HPDE6-E6E7 (cell line): ENCODE measurements around the gene PDE10A.
"Not testable (repeated sequence)": the region's sequence is repeated elsewhere in the genome, so short reads cannot be mapped to it uniquely, and the experiment has no call there.

Source experiments
- DNase-seq: peaks from one replicate; pipeline ENCODE4 v3.0.0; 2011; ENCODE audit warnings: missing footprints; ENCODE audit errors: extremely low spot score

PDE10A gene

DNA sequence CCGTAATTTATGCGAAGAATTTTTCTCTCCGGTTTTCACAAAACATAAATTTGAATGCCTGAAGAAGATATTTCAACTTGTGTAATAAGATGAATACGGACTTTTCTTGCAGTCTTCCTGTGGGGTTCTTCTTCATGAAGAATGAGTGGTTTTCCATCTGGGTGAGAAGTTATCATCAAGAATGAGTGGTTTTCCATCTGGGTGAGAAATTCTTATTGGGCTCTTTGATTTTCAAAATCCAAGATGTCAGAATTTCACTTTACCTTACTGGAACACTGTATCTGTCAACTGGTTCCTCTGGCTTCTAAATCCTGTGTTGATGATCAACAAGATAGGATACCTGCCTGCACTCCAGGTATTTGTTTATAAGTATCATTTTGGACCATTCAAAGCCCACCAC is 193.6 kb downstream of the PDE10A start:
- DNase-seq: no peak

DNA sequence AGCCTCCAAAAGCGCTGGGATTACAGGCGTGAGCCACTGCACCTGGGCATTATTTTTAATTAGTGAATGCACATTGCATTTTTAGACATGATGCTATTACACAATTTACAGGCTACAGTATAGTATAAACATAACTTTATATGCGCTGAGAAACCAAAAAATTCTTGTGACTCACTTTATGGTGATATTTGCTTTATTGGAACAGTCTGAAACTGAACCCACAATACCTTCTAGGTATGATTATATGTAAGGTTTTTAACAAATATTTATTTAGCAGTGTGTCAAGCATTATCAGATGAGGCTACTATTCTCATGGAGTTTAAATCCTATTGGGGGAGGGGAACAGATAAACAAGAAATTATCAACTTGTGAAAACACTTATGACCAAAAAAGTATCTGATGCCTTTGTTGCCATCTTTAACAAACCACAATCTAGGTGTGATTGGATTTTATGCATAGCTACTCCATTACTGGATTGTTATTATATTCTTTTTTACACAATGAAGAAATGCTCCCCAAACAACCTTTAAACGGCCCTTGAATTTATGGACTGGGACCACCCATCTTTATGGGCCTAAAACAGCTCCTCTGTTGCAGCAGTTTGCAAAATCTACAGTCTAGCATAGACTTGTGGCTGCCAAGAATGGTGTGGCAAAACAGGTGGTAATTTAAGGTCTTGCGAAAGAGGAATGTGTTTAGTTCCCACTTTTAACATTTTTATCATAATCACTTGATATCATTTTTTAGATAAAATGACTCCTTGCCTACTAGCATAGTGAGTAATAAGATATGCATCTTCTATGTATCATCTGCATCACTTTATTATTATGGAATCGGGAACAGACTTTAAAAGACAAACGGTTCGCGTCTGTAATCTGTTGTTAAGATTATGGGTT is 194.5 kb downstream of the PDE10A start:
- DNase-seq: no peak

DNA sequence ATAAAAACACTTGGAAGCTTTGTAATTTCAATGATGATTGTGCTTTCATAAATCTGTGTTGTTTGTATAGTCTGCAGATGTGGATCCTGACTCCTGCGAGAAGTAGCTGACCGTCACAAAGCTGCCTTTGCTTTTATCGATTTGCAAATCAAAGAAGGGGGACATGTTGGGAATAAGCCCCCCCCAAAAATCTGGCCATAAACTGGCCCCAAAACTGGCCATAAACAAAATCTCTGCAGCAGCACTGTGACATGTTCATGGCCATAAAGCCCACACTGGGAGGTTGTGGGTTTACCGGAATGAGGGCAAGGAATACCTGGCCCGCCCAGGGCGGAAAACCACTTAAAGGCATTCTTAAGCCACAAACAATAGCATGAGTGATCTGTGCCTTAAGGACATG is 199.5 kb downstream of the PDE10A start:
- DNase-seq: not testable (repeated sequence)

DNA sequence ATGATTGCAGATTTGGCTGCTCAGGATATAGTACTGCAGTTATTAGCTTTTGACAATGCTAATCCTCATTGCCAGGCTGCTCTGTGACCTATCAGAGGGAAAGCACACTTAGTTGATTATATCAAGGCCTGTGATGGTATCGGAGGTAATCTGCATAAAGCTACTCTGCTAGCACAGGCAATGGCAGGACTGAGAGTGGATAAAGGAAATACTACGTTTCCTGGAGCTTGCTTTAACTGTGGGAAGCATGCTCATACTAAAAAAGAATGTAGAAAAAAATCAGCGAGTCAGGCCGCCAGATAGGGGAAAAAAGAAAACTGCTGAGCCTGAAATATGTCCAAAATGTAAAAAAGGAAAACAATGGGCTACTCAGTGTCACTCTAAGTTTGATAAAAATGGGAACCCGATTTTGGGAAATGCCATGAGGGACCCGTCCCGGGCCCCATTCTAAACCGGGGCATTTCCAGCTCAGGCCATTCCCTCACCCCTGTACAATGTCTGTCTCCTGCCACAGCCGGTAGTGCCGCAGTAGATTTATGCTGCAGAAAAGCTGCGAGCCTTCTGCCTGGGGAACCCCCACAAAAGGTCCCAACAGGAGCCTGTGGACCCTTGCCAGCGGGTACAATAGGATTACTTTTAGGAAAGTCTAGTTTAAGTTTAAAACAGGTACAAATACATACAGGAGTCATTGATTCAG is 203.3 kb downstream of the PDE10A start:
- not testable (repeated sequence) for DNase-seq

DNA sequence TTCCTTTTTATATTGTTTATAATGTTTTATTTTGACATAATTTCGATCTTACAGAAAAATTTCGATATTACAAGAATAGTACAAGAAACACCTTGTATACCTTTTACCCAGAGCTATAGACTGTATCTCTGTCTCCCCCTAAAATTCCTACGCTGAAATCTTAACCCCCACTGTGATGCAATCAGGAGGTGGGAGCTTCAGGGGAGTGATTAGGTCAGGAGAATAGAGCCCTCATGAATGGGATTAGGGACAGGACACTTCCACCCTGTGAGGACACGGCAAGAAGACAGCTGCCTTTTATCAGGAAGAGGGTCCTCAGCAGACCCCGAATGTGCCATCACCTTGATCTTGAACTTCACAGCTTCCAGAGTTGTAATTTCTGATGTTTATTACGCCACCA is 204.9 kb downstream of the PDE10A start:
- no peak for DNase-seq

DNA sequence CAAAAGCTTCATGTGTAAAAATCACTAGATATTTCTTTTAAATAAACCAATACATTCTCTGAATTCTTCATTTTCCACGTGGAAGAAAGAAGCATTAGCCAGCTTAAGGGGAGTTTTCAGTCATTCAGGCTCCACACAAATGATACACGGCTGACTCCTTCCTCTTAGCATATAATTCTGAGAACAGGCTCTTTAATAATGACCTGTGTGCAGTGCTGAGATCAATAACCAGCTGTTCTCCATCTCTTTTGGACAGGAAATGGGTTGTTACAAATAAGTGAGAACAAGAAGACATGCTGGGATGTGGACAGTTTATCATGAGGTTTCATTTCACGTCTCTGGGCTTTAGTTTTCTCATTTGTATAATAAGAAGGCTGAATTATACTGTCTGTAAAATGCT is 206.8 kb downstream of the PDE10A start:
- DNase-seq: no peak

DNA sequence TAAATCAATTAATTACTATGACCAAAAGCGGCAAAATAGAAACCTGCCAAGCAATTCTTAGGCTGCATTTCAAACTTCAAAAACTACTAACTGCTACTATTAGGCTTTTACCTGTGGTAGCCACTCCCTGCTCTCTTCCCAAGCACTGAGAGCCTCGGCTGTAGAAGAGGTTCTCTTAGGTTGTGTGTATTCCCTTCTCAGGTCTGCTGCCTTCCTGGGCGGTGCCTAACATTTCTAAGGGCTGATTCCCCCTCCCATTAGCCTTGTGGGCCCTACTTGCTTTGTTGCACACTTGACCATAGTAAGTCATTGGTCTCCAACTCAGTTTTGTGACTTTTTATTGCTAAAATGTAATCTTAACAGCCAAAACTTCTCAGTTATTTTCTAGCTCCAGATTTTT is 207.6 kb downstream of the PDE10A start:
- DNase-seq: no peak

DNA sequence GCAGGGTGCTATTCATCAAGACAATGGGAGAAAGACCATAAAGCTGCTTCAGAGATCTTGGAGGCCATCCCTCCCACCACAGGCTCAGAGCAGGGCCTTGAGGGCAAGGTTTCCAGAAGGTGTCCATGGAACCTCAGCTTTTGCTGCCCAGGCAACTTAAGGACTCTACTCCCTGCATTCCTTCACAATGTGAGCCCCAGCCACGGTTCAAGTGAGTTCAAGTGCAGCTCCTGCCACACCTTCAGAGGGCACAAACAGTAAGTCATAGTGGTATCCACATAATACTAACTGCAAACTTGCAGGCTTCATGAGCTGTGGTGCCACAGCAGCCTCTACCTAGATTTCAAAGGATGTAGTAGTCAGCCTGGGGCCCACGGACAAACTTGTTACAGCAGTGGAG is 209.6 kb downstream of the PDE10A start:
- DNase-seq: no peak

DNA sequence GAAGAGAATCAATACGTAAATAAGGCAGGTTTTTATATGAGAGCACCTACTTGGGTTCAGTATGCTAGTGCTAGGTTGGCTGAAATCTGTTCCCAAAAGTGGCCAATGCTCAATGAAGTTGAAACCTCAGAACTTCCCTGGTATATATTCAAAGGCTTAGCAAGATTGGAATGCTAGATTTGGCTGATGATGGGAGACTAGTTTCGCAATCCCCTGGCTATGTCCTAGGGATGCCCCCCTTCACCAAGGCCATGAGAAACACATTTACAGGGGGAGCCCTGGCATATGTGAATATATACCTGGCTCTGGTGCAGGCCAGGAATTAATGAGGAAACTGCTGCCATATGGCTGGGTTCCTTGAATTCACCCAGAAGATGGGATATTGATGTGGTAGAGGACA is 211.2 kb downstream of the PDE10A start:
- DNase-seq: no peak

DNA sequence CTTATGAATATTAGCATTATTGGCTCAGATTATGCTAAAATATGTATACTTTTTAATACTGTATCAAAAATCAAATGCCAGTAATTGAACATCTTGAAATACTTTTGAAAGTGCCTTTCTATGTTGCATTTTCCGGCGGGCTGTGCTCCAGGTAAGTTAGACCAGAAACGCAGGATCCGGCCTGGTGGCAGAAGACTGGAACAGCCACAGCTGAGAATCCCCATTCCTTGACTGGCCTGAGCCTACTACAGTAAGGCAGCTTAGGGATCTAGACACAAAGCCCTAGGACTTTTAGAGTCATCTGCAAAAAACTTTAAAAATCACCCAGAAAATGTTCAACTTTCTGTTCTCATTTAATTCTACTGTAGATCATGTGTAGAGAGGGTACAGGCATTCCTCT is 214.8 kb downstream of the PDE10A start:
- DNase-seq: no peak

DNA sequence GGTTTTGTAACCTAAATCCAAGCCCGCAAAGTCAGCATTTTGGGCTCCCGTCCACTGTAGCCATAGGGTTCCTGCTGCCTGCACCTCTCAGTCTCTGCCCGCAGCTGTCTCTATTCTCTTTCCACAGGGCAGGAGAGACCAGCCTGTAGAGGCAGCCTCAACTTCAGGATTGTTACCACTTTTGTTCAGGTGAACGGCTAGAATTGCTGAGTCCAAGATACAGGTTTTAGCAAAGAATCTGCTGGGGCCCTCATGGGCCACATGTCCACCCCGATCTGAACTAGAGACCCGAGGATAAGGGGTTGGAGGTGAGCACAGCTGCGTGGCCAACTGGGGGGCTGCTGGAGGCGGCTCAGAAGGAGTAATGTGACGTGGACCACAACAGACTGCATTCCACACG is 215.9 kb downstream of the PDE10A start:
- no peak for DNase-seq

DNA sequence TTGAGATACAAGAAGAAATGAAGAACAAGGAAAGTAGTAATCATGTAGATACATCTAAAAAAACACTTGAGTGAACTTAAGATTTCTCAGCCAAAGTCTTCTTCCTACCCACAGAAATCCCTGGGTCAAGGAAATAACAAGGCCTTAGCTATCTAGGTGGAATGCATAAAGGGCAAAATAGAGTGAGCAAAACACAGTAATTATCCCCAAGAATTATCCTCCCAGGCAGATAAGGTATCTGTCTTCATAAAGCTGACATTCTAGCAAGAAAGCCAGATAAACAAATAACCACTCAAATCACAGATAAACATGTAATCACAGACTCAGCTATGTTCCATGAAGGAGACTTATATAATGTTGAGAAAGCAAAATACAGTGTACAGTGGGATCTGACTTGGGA is 216.7 kb downstream of the PDE10A start:
- DNase-seq: no peak

DNA sequence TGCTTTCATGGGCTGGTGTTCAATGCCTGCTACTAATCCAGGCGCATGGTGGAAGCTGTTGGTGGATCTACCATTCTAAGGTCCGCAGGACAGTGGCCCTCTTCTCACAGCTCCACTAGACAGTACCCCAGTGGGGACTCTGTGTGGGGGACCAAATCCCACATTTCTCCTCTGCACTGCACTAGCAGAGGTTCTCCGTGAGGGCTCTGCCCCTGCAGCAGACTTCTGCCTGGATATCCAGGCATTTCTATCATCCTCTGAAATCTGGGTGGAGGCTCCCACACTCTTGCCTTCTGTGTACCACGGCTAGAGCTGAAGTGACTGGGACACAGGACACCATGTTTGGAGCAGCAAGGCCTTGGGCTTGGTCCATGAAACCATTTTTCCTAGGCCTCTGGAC is 219.6 kb downstream of the PDE10A start:
- DNase-seq: no peak

DNA sequence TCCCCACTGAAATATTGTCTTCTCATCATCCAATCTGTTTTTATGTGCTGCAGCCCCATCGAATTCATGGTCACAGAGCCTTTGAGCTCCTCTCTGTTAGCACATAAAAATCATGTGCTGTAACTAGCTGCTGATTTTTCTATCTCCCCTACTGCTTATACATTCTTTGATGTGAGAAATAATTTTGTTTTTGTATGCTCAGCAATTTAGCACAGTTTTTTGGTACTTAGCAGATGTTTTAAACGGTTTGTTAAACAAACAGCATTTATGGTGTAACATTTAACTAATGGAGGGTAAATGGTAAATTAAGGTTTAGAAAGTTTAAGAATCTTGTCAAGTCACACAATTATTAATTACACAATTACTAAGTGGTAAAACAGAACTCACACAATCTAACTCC is 221.9 kb downstream of the PDE10A start:
- no peak for DNase-seq

DNA sequence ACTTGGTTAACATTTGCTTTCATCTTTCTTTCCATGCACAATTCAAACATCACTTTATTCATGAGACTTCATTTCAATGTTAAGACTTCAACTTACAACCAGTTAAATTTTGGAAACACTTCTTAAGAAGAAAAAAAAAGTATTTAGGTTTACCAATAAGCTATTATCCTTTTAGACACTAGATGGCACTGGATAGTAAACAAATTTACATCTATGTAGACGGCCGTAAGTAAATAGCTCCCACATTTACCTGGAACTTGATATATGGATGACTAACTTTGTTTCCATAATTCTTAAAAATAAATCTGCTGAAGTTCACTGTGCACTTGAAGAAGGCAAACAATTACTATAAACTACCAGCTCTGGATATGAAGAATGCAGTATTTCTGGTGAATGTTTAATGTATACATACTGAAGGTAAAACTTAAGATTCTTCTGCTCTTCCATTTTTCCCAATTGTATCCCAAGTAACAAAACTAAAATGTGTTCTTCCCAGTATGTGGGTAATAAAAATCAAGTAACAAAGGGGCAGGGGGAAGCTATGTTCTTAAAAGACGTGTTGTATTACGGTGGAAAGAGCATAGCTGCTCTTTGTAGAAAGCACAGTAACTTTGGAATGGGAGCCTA is 223.0 kb downstream of the PDE10A start:
- peak; percentile 4 for DNase-seq

DNA sequence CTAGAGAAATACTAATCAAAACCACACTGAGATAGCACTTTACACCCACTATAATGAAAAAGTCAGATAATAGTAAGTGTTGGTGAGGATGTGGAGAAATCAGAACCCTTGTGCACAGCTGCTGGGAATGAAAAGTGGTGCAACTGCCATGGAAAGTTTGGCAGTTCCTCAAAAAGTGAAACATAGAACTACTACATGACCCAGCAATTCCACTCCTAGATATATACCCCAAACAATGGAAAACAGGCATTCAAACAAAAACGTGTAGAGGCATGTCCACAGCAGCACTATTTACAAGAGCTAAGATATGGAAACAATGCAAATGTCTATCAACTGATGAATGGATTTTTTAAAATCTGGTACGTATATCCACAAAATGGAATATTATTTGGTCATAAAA is 236.1 kb downstream of the PDE10A start:
- DNase-seq: no peak

DNA sequence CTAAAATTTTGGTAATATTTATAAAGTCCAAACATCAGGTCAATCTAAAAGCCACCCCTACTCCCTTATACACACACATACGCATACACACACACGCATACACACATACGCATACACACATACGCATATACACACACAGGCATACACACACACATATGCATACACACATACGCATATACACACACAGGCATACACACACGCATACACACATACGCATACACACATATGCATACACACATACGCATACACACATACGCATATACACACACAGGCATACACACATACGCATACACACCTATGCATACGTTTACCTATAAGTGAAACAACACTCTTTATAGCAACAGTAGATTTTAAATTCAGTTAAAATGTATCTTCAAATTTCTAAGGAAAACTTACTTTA is 240.8 kb downstream of the PDE10A start:
- no peak for DNase-seq

DNA sequence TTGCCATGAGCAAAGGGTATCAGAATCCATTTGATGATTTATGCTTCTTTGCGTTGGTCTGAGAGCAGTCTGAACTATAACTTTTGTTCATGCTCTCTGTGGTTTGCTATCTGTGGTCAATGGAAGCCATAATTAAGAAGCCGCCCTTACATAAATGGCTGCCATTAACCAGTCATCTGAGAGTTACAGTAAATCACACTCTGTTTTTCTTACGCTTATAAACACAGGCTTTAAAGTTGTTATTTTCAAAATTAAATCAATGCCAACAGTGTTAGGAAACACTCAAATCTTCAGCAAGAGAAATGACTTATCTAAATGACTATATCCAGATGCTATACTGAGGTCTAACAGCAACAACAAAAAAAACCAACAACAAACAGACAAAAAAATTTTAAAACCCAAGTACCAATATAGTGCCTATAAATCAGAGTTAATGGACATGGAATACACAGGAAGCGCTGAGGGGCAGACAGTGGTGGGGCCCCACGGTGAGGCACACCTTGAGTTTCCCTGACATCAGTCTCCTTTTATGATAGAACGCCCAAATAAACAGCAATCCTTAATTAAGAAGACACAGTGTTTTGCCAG is 245.7 kb downstream of the PDE10A start:
- DNase-seq: no peak

DNA sequence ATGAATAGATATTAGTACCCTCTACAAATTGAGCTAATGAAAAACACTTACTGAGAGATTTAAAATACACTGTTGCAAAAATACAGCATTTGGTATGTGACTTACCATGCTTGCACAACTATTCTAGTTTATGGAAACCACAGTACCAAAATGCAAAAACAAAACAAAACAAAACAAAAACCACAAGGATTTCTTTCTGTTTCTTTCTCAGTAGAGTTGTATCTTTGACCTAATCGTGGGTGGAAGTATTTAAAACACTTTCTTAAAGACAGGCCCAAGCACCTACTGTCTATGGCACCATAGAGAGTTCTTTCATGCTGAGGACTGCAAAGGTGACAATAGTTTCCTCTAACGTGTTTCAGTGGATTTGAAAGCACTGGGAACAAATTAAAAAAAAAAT is 258.3 kb downstream of the PDE10A start:
- DNase-seq: no peak

DNA sequence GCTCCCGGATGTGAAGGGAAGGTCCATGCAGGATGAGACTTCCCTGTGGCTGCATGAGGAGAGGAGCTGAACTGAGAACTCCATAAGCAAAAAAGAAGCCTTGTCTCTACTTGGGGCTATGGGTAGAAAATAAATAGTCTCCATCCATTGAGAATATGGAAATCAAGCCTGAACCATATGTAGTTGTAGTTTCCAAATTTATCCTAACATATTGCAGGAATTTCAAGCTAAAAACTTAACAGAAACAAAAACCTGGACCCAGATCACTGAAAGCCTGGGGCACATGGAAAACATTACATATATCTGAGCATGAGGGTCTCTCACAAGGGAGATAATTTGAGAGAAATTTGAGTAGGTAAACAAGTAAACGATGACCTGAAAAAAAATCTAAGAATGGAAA is 258.7 kb downstream of the PDE10A start:
- DNase-seq: no peak

DNA sequence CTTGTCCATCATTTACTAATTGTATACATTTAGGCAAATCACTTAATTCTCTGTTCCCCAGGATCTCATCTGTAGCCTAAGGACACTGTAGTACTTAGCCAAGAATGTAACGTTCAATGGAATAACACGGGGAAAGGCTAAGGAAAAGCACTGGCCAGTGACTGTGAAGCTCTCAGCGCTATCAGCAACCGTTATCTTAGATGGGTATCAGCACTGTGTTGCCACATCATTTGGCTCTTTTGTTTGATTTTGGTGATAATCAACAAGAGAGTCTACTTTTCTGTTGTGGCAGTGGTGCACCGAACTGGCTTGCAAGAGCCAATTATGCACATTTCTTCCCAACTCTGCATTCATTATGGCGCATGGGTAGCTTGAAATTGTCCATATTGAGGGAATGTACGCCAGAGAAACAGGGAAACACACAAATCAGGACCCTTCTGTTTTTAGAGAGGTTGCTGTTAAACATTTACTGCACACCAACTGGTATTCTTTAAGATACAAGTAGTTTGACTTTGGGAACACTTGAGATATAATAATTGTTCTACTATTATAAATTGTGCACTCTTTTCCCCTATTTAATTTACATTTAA is 259.9 kb downstream of the PDE10A start:
- DNase-seq: no peak

DNA sequence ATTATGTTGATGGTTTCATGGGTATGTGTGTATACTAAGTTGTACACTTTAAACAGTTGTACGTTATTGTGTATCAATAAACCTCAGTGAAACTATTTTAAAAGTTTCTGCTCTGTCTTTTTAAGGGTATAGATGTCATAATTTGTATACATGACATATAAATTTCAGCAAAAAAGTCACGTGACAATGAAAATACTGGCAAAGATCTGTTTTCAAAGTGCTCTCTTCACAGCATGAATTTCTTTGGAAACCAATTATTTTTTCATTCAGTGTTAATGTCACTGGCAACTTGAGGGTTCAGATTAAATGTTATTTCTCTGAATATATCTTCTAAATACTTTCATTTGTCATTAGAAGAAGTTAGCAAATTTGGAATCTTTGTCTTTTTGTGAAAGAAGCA is 261.9 kb downstream of the PDE10A start:
- no peak for DNase-seq
